ENCODE results near the gene EBF4. TPM values are rescaled to one million over a fixed set of nuclear protein-coding genes. Genes with fewer than 3 reads are reported as not detected.

EBF4 gene
- total RNA-seq, 2 experiments from 2014 or later: 1.5 to 4.4 TPM

DNA sequence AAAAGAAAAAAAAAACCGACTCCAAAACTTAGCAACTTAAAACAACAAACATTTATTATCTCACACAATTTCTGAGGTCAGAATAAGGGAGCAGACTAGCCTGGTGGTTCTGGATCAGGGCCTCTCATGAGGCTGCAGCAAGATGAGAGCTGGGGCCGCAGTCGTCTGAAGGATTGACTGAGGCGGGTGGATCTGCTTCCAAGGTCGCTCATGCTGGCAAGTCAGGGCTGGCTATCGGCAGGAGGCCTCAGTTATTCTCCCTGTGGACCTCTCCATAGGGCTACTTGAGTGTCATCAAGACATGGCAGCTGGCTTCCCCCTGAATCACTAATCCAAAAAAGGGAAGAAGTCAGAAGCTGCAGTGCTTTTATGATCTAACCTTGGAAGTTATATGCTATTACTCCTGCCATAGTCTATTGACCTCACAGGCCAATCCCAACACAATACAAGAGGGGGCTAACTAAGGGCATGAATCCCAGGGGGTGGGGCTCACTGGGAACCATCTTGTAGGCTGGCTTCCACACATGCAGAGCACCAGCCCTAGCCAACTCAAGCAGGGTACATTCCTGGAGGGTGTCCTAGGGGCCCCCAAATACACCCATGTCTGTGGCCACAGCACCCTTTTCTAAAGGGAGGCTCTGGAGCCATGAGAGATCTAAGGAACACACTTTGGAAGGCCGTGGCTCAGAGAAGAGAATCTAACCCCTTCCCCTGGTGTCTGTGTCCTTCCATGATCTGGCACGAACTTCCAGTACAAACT lies 11.3 kb downstream of the EBF4 start:
- no peaks in the 10 kb centered on the region for H4K20me1 ChIP-seq (ENCODE audit: insufficient read depth, low read length)
- no peaks in the 10 kb centered on the region for H3K79me2 ChIP-seq (ENCODE audit: insufficient read depth, low read depth, low read length)
- no peak for TF ChIP-seq EZH2phosphoT487 (IDR thresholded peaks at IDR 0.05; ENCODE audit: borderline replicate concordance, low read depth, low read length)
- TF ChIP-seq, protein P1, sequence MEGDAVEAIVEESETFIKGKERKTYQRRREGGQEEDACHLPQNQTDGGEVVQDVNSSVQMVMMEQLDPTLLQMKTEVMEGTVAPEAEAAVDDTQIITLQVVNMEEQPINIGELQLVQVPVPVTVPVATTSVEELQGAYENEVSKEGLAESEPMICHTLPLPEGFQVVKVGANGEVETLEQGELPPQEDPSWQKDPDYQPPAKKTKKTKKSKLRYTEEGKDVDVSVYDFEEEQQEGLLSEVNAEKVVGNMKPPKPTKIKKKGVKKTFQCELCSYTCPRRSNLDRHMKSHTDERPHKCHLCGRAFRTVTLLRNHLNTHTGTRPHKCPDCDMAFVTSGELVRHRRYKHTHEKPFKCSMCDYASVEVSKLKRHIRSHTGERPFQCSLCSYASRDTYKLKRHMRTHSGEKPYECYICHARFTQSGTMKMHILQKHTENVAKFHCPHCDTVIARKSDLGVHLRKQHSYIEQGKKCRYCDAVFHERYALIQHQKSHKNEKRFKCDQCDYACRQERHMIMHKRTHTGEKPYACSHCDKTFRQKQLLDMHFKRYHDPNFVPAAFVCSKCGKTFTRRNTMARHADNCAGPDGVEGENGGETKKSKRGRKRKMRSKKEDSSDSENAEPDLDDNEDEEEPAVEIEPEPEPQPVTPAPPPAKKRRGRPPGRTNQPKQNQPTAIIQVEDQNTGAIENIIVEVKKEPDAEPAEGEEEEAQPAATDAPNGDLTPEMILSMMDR (conservative IDR thresholded peaks at IDR 0.05; ENCODE audit: low read length): no peak
- ChIA-PET CTCF (ENCODE audit: unreplicated experiment) (no interaction called here), POLR2A (interaction anchor here (0.7 kb wide), 1 partner anchor 512 kb away, joined by 5 read pairs; no protein-coding TSS in a partner anchor)
- no peak overlapping the region for H2AFZ ChIP-seq (ENCODE audit: low read length)
- intact Hi-C loops (cut with micrococcal nuclease; ENCODE audit: unreplicated experiment): no loop called here
- H3K9me2 ChIP-seq (ENCODE audit: insufficient read depth, low read length): no peaks in the 10 kb centered on the region
- no peak overlapping the region for H3K4me3 ChIP-seq (ENCODE audit: low read depth, low read length, poor library complexity, severe bottlenecking)
- no peak overlapping the region for H3K4me2 ChIP-seq (ENCODE audit: low read length)
- H3K27ac ChIP-seq (ENCODE audit: low read depth, low read length, poor library complexity, severe bottlenecking): no peak overlapping the region
- no peaks in the 10 kb centered on the region for H3K36me3 ChIP-seq (ENCODE audit: insufficient read depth, low read length)
- BruUV-seq (replicated peaks): no TSS peak
- H3K9me3 ChIP-seq (ENCODE audit: low read length): no peaks in the 10 kb centered on the region
- DNase-seq (ENCODE audit: low spot score): no peak
- no peaks in the 10 kb centered on the region for H3K4me1 ChIP-seq (ENCODE audit: insufficient read depth, low read length, poor library complexity, severe bottlenecking)

DNA sequence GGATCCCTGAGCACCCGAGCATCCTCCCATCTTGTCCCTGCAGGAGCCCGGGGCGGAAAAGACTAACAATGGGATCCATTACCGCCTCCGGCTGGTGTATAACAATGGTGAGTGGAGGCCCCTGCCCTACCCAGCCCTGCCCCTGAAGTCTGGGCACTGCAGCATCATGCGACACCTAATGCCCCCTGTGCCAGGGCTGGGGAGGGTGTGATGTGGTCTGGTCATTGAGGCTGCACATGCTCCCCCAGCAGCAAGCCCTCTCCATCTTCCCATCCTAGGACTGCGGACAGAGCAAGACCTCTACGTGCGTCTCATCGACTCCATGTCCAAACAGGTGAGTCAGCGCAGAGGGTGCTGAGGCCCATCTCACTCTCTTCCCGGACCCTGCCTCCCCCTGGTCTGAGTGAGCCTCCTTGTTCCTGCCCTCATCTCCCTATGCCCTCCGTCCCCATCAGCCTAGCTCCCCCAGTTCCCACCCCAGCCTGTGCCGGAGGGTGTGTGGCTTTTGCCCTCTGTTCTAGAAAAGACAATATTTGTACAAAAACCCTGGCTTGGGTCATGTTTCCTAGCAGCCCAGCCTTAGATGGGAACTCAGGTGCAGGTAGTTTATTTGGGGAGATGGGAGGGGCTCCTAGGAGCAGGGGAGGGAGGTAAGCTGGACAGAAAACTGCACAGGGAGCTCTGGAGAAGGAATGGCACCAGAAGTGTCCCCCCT lies 13.5 kb downstream of the EBF4 start:
- no peaks in the 10 kb centered on the region for H3K36me3 ChIP-seq (ENCODE audit: insufficient read depth, low read length)
- ChIA-PET POLR2A (no interaction called here), CTCF (ENCODE audit: unreplicated experiment) (no interaction called here)
- no peaks in the 10 kb centered on the region for H3K4me1 ChIP-seq (ENCODE audit: insufficient read depth, low read length, poor library complexity, severe bottlenecking)
- TF ChIP-seq EZH2phosphoT487 (IDR thresholded peaks at IDR 0.05; ENCODE audit: borderline replicate concordance, low read depth, low read length): no peak
- TF ChIP-seq, protein P1 (conservative IDR thresholded peaks at IDR 0.05; ENCODE audit: low read length): no peak
- H2AFZ ChIP-seq (ENCODE audit: low read length): no peak overlapping the region
- no peak for DNase-seq (ENCODE audit: low spot score)
- intact Hi-C loops (cut with micrococcal nuclease; ENCODE audit: unreplicated experiment): no loop called here
- no peak overlapping the region for H3K4me3 ChIP-seq (ENCODE audit: low read depth, low read length, poor library complexity, severe bottlenecking)
- H3K27ac ChIP-seq (ENCODE audit: low read depth, low read length, poor library complexity, severe bottlenecking): no peak overlapping the region
- no peaks in the 10 kb centered on the region for H3K9me2 ChIP-seq (ENCODE audit: insufficient read depth, low read length)
- no TSS peak for BruUV-seq (replicated peaks)
- H3K79me2 ChIP-seq (ENCODE audit: insufficient read depth, low read depth, low read length): no peaks in the 10 kb centered on the region
- no peaks in the 10 kb centered on the region for H4K20me1 ChIP-seq (ENCODE audit: insufficient read depth, low read length)
- H3K9me3 ChIP-seq (ENCODE audit: low read length): no peaks in the 10 kb centered on the region
- H3K4me2 ChIP-seq (ENCODE audit: low read length): no peak overlapping the region
